ENCODE measurements around the gene TMEM129.
A peak's percentile ranks its signal among the peaks of the same experiment; 100 is the strongest.

The TMEM129 gene

DNA sequence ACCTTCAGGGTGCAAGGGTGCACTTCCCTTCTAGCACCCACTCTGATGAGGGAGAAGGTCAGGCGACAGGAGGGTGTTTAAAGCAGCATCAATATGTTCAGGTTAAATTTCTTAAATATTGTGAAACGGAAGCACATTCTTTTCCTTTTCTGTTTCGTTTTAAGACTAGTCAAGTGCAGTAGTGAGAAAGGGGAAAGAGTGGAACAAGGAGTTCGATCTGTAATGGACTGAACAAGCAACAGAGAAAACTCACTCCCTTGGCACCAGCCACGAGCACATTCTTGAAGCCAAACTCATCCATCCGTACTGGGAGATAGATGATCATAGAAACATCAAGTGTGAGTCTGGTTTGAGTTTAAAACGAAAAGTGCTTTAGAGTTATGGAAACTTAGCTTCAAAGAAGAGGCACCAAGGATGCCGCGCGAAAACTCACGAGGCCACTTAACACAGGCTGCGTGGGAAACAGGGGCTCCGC is 37.8 kb downstream of the TMEM129 start:
- Histone ChIP-seq H3K4me3 (replicated peaks; ENCODE audit: low read depth, low read length) (peak overlapping the region; percentile 54), H3K36me3 (ENCODE audit: control insufficient read depth, insufficient read depth, low read length) (no peaks in the 10 kb centered on the region), H3K27me3 (replicated peaks; ENCODE audit: control insufficient read depth, insufficient read depth, low read length) (no peaks in the 10 kb centered on the region)
- TF ChIP-seq CTCF (IDR thresholded peaks at IDR 0.05; ENCODE audit: insufficient read depth, low read length, poor library complexity, severe bottlenecking): no peak
- no peak for DNase-seq (ENCODE audit: extremely low read depth, insufficient read length)

DNA sequence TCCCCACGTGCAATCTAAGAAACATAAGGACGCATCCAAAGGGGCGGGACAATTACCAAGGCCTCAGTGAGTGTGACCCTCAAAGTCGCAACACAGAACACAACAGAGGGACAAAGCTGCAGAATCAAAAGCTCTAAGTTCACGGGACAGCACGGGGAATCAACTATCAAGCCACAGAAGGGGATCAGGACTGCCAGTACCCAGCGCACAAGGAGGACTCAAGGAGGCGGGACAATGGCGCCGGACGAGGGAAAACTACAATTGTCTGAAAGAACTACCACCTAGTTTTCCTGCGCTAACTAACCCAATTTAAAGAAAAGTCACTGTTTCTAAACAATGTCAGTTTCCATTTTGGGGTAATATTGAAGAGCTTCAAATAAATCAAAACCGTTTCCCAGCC is 38.3 kb downstream of the TMEM129 start:
- no peaks in the 10 kb centered on the region for H3K27me3 ChIP-seq (replicated peaks; ENCODE audit: control insufficient read depth, insufficient read depth, low read length)
- H3K4me3 ChIP-seq (replicated peaks; ENCODE audit: low read depth, low read length): no peak overlapping the region
- DNase-seq (ENCODE audit: extremely low read depth, insufficient read length): no peak
- H3K36me3 ChIP-seq (ENCODE audit: control insufficient read depth, insufficient read depth, low read length): no peaks in the 10 kb centered on the region
- no peak for TF ChIP-seq CTCF (IDR thresholded peaks at IDR 0.05; ENCODE audit: insufficient read depth, low read length, poor library complexity, severe bottlenecking)

DNA sequence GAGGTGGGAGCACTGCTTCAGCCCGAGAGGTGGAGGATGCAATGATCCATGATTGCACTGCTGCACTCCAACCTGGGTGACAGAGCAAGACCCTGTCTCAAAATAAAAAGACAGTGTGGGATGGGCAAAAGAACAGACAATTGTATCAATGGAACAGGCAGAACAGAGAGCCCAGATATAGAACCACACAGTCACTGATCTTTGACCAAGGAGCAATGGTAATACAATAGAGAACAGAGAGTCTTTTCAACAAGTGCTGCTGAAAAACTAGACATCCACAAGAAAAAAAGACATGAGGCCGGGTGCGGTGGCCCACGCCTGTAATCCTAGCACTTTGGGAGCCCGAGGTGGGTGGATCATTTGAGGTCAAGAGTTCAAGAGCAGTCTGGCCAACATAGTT is 42.9 kb downstream of the TMEM129 start:
- no peak for TF ChIP-seq CTCF (IDR thresholded peaks at IDR 0.05; ENCODE audit: insufficient read depth, low read length, poor library complexity, severe bottlenecking)
- no peak for DNase-seq (ENCODE audit: extremely low read depth, insufficient read length)
- Histone ChIP-seq H3K27me3 (replicated peaks; ENCODE audit: control insufficient read depth, insufficient read depth, low read length) (no peaks in the 10 kb centered on the region), H3K36me3 (ENCODE audit: control insufficient read depth, insufficient read depth, low read length) (no peaks in the 10 kb centered on the region), H3K4me3 (replicated peaks; ENCODE audit: low read depth, low read length) (no peak overlapping the region)

GRCh38 chr4:1676605-1677525 is 44.3 kb downstream of the TMEM129 start:
- Histone ChIP-seq H3K36me3 (ENCODE audit: control insufficient read depth, insufficient read depth, low read length) (no peaks in the 10 kb centered on the region), H3K4me3 (replicated peaks; ENCODE audit: low read depth, low read length) (no peak overlapping the region), H3K27me3 (replicated peaks; ENCODE audit: control insufficient read depth, insufficient read depth, low read length) (no peaks in the 10 kb centered on the region)
- no peak for DNase-seq (ENCODE audit: extremely low read depth, insufficient read length)
- TF ChIP-seq CTCF (IDR thresholded peaks at IDR 0.05; ENCODE audit: insufficient read depth, low read length, poor library complexity, severe bottlenecking): no peak

GRCh38 chr4:1675802-1676137 is 45.4 kb downstream of the TMEM129 start:
- no peaks in the 10 kb centered on the region for H3K36me3 ChIP-seq (ENCODE audit: control insufficient read depth, insufficient read depth, low read length)
- H3K27me3 ChIP-seq (replicated peaks; ENCODE audit: control insufficient read depth, insufficient read depth, low read length): no peaks in the 10 kb centered on the region
- H3K4me3 ChIP-seq (replicated peaks; ENCODE audit: low read depth, low read length): no peak overlapping the region
- no peak for DNase-seq (ENCODE audit: extremely low read depth, insufficient read length)
- TF ChIP-seq CTCF (IDR thresholded peaks at IDR 0.05; ENCODE audit: insufficient read depth, low read length, poor library complexity, severe bottlenecking): no peak

Measured in GM06990 (cell line).